ENCODE results near the gene BCAS3.

Gene BCAS3

GRCh38 chr17:61196799-61197198, 519.1 kb downstream of the BCAS3 start:
- no peak for DNase-seq (ENCODE audit: extremely low spot score)
- ChIA-PET POLR2A (no interaction called here), CTCF (no interaction called here)

GRCh38 chr17:61199431-61200338, 522.0 kb downstream of the BCAS3 start:
- POLR2A ChIA-PET, result no interaction called here
- TF ChIP-seq CTCF (IDR thresholded peaks at IDR 0.05; ENCODE audit: control extremely low read depth, extremely low read depth, low read depth, missing control alignments), result no peak

More at GRCh38 chr17:61196799-61197198, 519.1 kb downstream of the BCAS3 start:
- TF ChIP-seq CTCF (IDR thresholded peaks at IDR 0.05; ENCODE audit: control extremely low read depth, extremely low read depth, low read depth, missing control alignments), result no peak

GRCh38 chr17:61200339-61200715, 522.7 kb downstream of the BCAS3 start:
- DNase-seq (ENCODE audit: extremely low spot score), result no peak
- ChIA-PET POLR2A (no interaction called here), CTCF (no interaction called here)
- TF ChIP-seq CTCF (IDR thresholded peaks at IDR 0.05; ENCODE audit: control extremely low read depth, extremely low read depth, low read depth, missing control alignments), result no peak

More at GRCh38 chr17:61199431-61200338, 522.0 kb downstream of the BCAS3 start:
- DNase-seq (ENCODE audit: extremely low spot score), result no peak
- CTCF ChIA-PET, result interaction anchor here (1.0 to 1.4 kb wide), 2 partner anchors 13 to 14 kb away, joined by 3 read pairs; no protein-coding TSS in a partner anchor

- TF ChIP-seq CTCF (IDR thresholded peaks at IDR 0.05; ENCODE audit: control extremely low read depth, extremely low read depth, low read depth, missing control alignments), result no peak
- no peak for DNase-seq (ENCODE audit: extremely low spot score)
- ChIA-PET CTCF (no interaction called here), POLR2A (no interaction called here)
Observed at GRCh38 chr17:61201211-61201610, 523.6 kb downstream of the BCAS3 start.

- DNase-seq (ENCODE audit: extremely low spot score), result no peak
- ChIA-PET CTCF (interaction anchor here (1.3 kb wide), 1 partner anchor 27 kb away, joined by 3 read pairs; no protein-coding TSS in a partner anchor), POLR2A (interaction anchor here (0.7 kb wide), 1 partner anchor 170 kb away, joined by 6 read pairs; no protein-coding TSS in a partner anchor)
- TF ChIP-seq CTCF (IDR thresholded peaks at IDR 0.05; ENCODE audit: control extremely low read depth, extremely low read depth, low read depth, missing control alignments), result no peak
Observed at GRCh38 chr17:61202564-61202963, 524.9 kb downstream of the BCAS3 start.

GRCh38 chr17:61203671-61204131, 526.0 kb downstream of the BCAS3 start:
- no peak for TF ChIP-seq CTCF (IDR thresholded peaks at IDR 0.05; ENCODE audit: control extremely low read depth, extremely low read depth, low read depth, missing control alignments)
- CTCF ChIA-PET, result interaction anchor here (1.3 kb wide), 1 partner anchor 28 kb away, joined by 3 read pairs; no protein-coding TSS in a partner anchor
- POLR2A ChIA-PET, result no interaction called here
- no peak for DNase-seq (ENCODE audit: extremely low spot score)
